T-helper 17 cell (primary cell): ENCODE measurements around the gene RLN3. TPM values are rescaled to one million over a fixed set of nuclear protein-coding genes. Genes with fewer than 3 reads are reported as not detected.
A peak's percentile ranks its signal among the peaks of the same experiment; 100 is the strongest.

ENCODE experiments used
- ATAC-seq: fragments of 150-1000 bp; cut with Tn5 transposase; 2 replicates; pipeline ENCODE4 v1.10.0; 2021; ENCODE audit warnings: mild to moderate bottlenecking, moderate library complexity
- DNase-seq, 3 donors: peaks; one replicate each; pipeline versions ENCODE4 v3.0.0 to v3.0.0-alpha.2; 2020 to 2021
- H3K9me3 ChIP-seq: one replicate; pipeline ENCODE4 v1.7.0; 2013; ENCODE audit warnings: low read length, mild to moderate bottlenecking; ENCODE audit not compliant: control insufficient read depth, poor library complexity, severe bottlenecking
- H3K27ac Mint-ChIP-seq: one replicate; pipeline ENCODE4 v1.8.0; 2022; ENCODE audit warnings: mild to moderate bottlenecking, moderate library complexity, mixed read lengths
- H3K27me3 Mint-ChIP-seq: one replicate; pipeline ENCODE4 v1.8.0; 2022; ENCODE audit warnings: mixed read lengths
- H3K36me3 Mint-ChIP-seq: one replicate; pipeline ENCODE4 v1.8.0; 2022; ENCODE audit warnings: low read depth, mixed read lengths
- H3K4me1 Mint-ChIP-seq: one replicate; pipeline ENCODE4 v1.8.0; 2022; ENCODE audit warnings: mild to moderate bottlenecking, mixed read lengths
- H3K4me3 Mint-ChIP-seq: one replicate; pipeline ENCODE4 v1.8.0; 2022; ENCODE audit warnings: mild to moderate bottlenecking, moderate library complexity, mixed read lengths
- total RNA-seq, 4 donors: library from RNA in 2 of 4; stranded (reverse) in 2 of 4; gene quantifications; one replicate each; pipeline ENCODE4 v1.2.3 and lab custom pipeline; 2022 to 2026

The RLN3 gene
- total RNA-seq, 2 donors from 2014 or later, result not detected

- no peak for DNase-seq
- ATAC-seq, result peak; percentile 23
- Mint-ChIP-seq H3K4me3 (peak overlapping the region; percentile 83), H3K27me3 (no peaks in the 10 kb centered on the region), H3K36me3 (peaks cover 3% of the 10 kb centered on the region), H3K4me1 (peaks cover 51% of the 10 kb centered on the region), H3K27ac (peak overlapping the region; percentile 97)
- H3K9me3 ChIP-seq, result no peaks in the 10 kb centered on the region
These were observed 42.1 kb upstream of the RLN3 start for GRCh38 chr19:13985771-13986347.

GRCh38 chr19:13986348-13986904, 41.5 kb upstream of the RLN3 start:
- Mint-ChIP-seq H3K27ac (peak overlapping the region; percentile 97), H3K4me1 (peaks cover 55% of the 10 kb centered on the region), H3K4me3 (peak overlapping the region; percentile 83), H3K36me3 (peaks cover 6% of the 10 kb centered on the region), H3K27me3 (no peaks in the 10 kb centered on the region)
- H3K9me3 ChIP-seq, result no peaks in the 10 kb centered on the region
- peak; percentile 91 for ATAC-seq
- peak; percentile 96 to 98 (median 97) for DNase-seq

- no peak for DNase-seq
- Mint-ChIP-seq H3K27ac (peak overlapping the region; percentile 97), H3K4me3 (peak overlapping the region; percentile 83), H3K27me3 (no peaks in the 10 kb centered on the region), H3K36me3 (peaks cover 8% of the 10 kb centered on the region), H3K4me1 (peaks cover 57% of the 10 kb centered on the region)
- no peaks in the 10 kb centered on the region for H3K9me3 ChIP-seq
- ATAC-seq, result no peak
These were observed 40.7 kb upstream of the RLN3 start for GRCh38 chr19:13987101-13987890.

GRCh38 chr19:13989487-13989886, 38.5 kb upstream of the RLN3 start:
- Mint-ChIP-seq H3K27me3 (no peaks in the 10 kb centered on the region), H3K4me1 (peaks cover 52% of the 10 kb centered on the region), H3K27ac (peak overlapping the region; percentile 97), H3K4me3 (no peak overlapping the region), H3K36me3 (peaks cover 8% of the 10 kb centered on the region)
- H3K9me3 ChIP-seq, result no peaks in the 10 kb centered on the region
- no peak for ATAC-seq
- no peak for DNase-seq

- H3K9me3 ChIP-seq, result no peaks in the 10 kb centered on the region
- no peak for ATAC-seq
- peaks cover 8% of the 10 kb centered on the region for H3K36me3 Mint-ChIP-seq
- H3K4me1 Mint-ChIP-seq, result peaks cover 51% of the 10 kb centered on the region
- H3K27ac Mint-ChIP-seq, result peak overlapping the region; percentile 97
- no peak overlapping the region for H3K4me3 Mint-ChIP-seq
- no peak for DNase-seq
- no peaks in the 10 kb centered on the region for H3K27me3 Mint-ChIP-seq
These were observed 37.9 kb upstream of the RLN3 start for GRCh38 chr19:13990085-13990484.

- Mint-ChIP-seq H3K4me1 (peaks cover 42% of the 10 kb centered on the region), H3K27ac (peak overlapping the region; percentile 81), H3K4me3 (no peak overlapping the region), H3K36me3 (peaks cover 8% of the 10 kb centered on the region), H3K27me3 (no peaks in the 10 kb centered on the region)
- ATAC-seq (no peak), DNase-seq (no peak)
- no peaks in the 10 kb centered on the region for H3K9me3 ChIP-seq
These were observed 35.9 kb upstream of the RLN3 start for GRCh38 chr19:13992025-13992424.

- DNase-seq (no peak), ATAC-seq (peak; percentile 23)
- Mint-ChIP-seq H3K27me3 (no peaks in the 10 kb centered on the region), H3K4me3 (no peak overlapping the region), H3K36me3 (peaks cover 8% of the 10 kb centered on the region), H3K4me1 (peaks cover 31% of the 10 kb centered on the region), H3K27ac (no peak overlapping the region)
- H3K9me3 ChIP-seq, result no peaks in the 10 kb centered on the region
These were observed 34.2 kb upstream of the RLN3 start for GRCh38 chr19:13993590-13994300.

GRCh38 chr19:13995017-13995728, 32.8 kb upstream of the RLN3 start:
- no peak for DNase-seq
- Mint-ChIP-seq H3K4me1 (peaks cover 19% of the 10 kb centered on the region), H3K27ac (no peak overlapping the region), H3K36me3 (peaks cover 6% of the 10 kb centered on the region), H3K27me3 (no peaks in the 10 kb centered on the region), H3K4me3 (no peak overlapping the region)
- H3K9me3 ChIP-seq, result peaks cover 2% of the 10 kb centered on the region
- no peak for ATAC-seq

- Mint-ChIP-seq H3K27me3 (no peaks in the 10 kb centered on the region), H3K4me3 (no peak overlapping the region), H3K27ac (no peak overlapping the region), H3K36me3 (peaks cover 3% of the 10 kb centered on the region), H3K4me1 (peaks cover 21% of the 10 kb centered on the region)
- peaks cover 2% of the 10 kb centered on the region for H3K9me3 ChIP-seq
- ATAC-seq (no peak), DNase-seq (no peak)
These were observed 31.8 kb upstream of the RLN3 start for GRCh38 chr19:13995878-13996765.

GRCh38 chr19:13996928-13997630, 30.9 kb upstream of the RLN3 start:
- H3K27me3 Mint-ChIP-seq, result no peaks in the 10 kb centered on the region
- H3K9me3 ChIP-seq, result peaks cover 2% of the 10 kb centered on the region
- DNase-seq (no peak), ATAC-seq (no peak)
- H3K4me1 Mint-ChIP-seq, result peaks cover 18% of the 10 kb centered on the region
- H3K36me3 Mint-ChIP-seq, result peaks cover 2% of the 10 kb centered on the region
- H3K27ac Mint-ChIP-seq, result peak overlapping the region; percentile 76
- no peak overlapping the region for H3K4me3 Mint-ChIP-seq

- Mint-ChIP-seq H3K27ac (peak overlapping the region; percentile 76), H3K4me3 (no peak overlapping the region), H3K27me3 (no peaks in the 10 kb centered on the region)
These were observed 30.4 kb upstream of the RLN3 start for GRCh38 chr19:13997631-13997962.

GRCh38 chr19:13998426-13998825, 29.5 kb upstream of the RLN3 start:
- Mint-ChIP-seq H3K4me1 (peaks cover 26% of the 10 kb centered on the region), H3K36me3 (no peaks in the 10 kb centered on the region), H3K27me3 (no peaks in the 10 kb centered on the region), H3K27ac (peak overlapping the region; percentile 76), H3K4me3 (no peak overlapping the region)
- DNase-seq (no peak), ATAC-seq (no peak)
- peaks cover 2% of the 10 kb centered on the region for H3K9me3 ChIP-seq

More at GRCh38 chr19:13997631-13997962, 30.4 kb upstream of the RLN3 start:
- Mint-ChIP-seq H3K4me1 (peaks cover 20% of the 10 kb centered on the region), H3K36me3 (no peaks in the 10 kb centered on the region)
- ATAC-seq (no peak), DNase-seq (no peak)
- H3K9me3 ChIP-seq, result peaks cover 2% of the 10 kb centered on the region
